H9 (cell line): ENCODE data around the gene SEMA4D. TPM values are rescaled to one million over a fixed set of nuclear protein-coding genes. Genes with fewer than 3 reads are reported as not detected.

Experiments
- DNase-seq: peaks from one replicate; pipeline ENCODE4 v3.0.0-alpha.2; 2017
- H2AFZ ChIP-seq: one replicate; pipeline ENCODE4 v1.6.1; 2013; ENCODE audit warnings: mild to moderate bottlenecking, low read length, control low read depth, moderate library complexity
- H2AK5ac ChIP-seq: 2 replicates; pipeline ENCODE4 v1.6.1; 2013; ENCODE audit warnings: low read length, control low read depth, mixed read lengths; ENCODE audit not compliant: insufficient read length
- H2BK120ac ChIP-seq: one replicate; pipeline ENCODE4 v1.6.1; 2013; ENCODE audit warnings: low read depth, mild to moderate bottlenecking, low read length, control low read depth, inconsistent platforms; ENCODE audit not compliant: poor library complexity, severe bottlenecking
- H2BK12ac ChIP-seq: 2 replicates; pipeline ENCODE4 v1.6.1; 2013; ENCODE audit warnings: low read length, control low read depth, mixed read lengths, low read depth; ENCODE audit not compliant: insufficient read length
- H2BK15ac ChIP-seq: 2 replicates; pipeline ENCODE4 v1.6.1; 2013; ENCODE audit warnings: low read depth, low read length, control low read depth
- H2BK20ac ChIP-seq: one replicate; pipeline ENCODE4 v1.6.1; 2013; ENCODE audit warnings: low read depth, mild to moderate bottlenecking, low read length, control low read depth, inconsistent platforms; ENCODE audit not compliant: poor library complexity, severe bottlenecking
- H2BK5ac ChIP-seq: 2 replicates; pipeline ENCODE4 v1.6.1; 2013; ENCODE audit warnings: low read length, control low read depth, mixed read lengths; ENCODE audit not compliant: insufficient read length
- H3K14ac ChIP-seq: 2 replicates; pipeline ENCODE4 v1.6.1; 2013; ENCODE audit warnings: low read length, control low read depth; ENCODE audit not compliant: insufficient read depth
- H3K18ac ChIP-seq: 2 replicates; pipeline ENCODE4 v1.6.1; 2013; ENCODE audit warnings: low read depth, mild to moderate bottlenecking, mixed read lengths, low read length, control low read depth; ENCODE audit not compliant: insufficient read length
- H3K23ac ChIP-seq: 2 replicates; pipeline ENCODE4 v1.6.1; 2013; ENCODE audit warnings: low read length, control low read depth, mixed read lengths, low read depth; ENCODE audit not compliant: insufficient read length
- H3K23me2 ChIP-seq: 2 replicates; pipeline ENCODE4 v1.6.1; 2013; ENCODE audit warnings: low read depth, mild to moderate bottlenecking, mixed read lengths, low read length, control low read depth; ENCODE audit not compliant: insufficient read length, poor library complexity, severe bottlenecking
- H3K27ac ChIP-seq: 2 replicates; pipeline ENCODE4 v1.5.1; 2013; ENCODE audit warnings: low read length, control low read depth, mixed read lengths, low read depth; ENCODE audit not compliant: insufficient read length
- H3K27me3 ChIP-seq: 2 replicates; pipeline ENCODE4 v1.6.1; 2013; ENCODE audit warnings: low read length, control low read depth, inconsistent platforms; ENCODE audit not compliant: insufficient read depth
- H3K4ac ChIP-seq: 2 replicates; pipeline ENCODE4 v1.6.1; 2013; ENCODE audit warnings: low read depth, mild to moderate bottlenecking, control low read depth, inconsistent platforms, low read length, moderate library complexity
- H3K4me1 ChIP-seq: 2 replicates; pipeline ENCODE4 v1.6.1; 2013; ENCODE audit warnings: low read length, control low read depth, inconsistent platforms; ENCODE audit not compliant: insufficient read depth
- H3K4me2 ChIP-seq: 2 replicates; pipeline ENCODE4 v1.6.1; 2013; ENCODE audit warnings: low read length, control low read depth, mixed read lengths; ENCODE audit not compliant: insufficient read length, insufficient read depth
- H3K56ac ChIP-seq: 2 replicates; pipeline ENCODE4 v1.6.1; 2013; ENCODE audit warnings: low read depth, mild to moderate bottlenecking, mixed read lengths, low read length, control low read depth; ENCODE audit not compliant: insufficient read length
- H3K79me1 ChIP-seq: 2 replicates; pipeline ENCODE4 v1.6.1; 2013; ENCODE audit warnings: low read depth, mild to moderate bottlenecking, moderate library complexity, low read length, control low read depth, inconsistent platforms; ENCODE audit not compliant: insufficient read depth, poor library complexity, severe bottlenecking
- H3K79me2 ChIP-seq: 2 replicates; pipeline ENCODE4 v1.6.1; 2013; ENCODE audit warnings: low read length, control low read depth, inconsistent platforms; ENCODE audit not compliant: insufficient read depth
- H3K9ac ChIP-seq: 2 replicates; pipeline ENCODE4 v1.6.1; 2013; ENCODE audit warnings: low read length, control low read depth, mixed read lengths; ENCODE audit not compliant: insufficient read length; ENCODE audit errors: extremely low read depth
- H3K9me3 ChIP-seq: one replicate; pipeline ENCODE4 v1.6.1; 2013; ENCODE audit warnings: low read depth, low read length, inconsistent platforms; ENCODE audit not compliant: control insufficient read depth
- H3T11ph ChIP-seq: one replicate; pipeline ENCODE4 v1.6.1; 2013; ENCODE audit warnings: mild to moderate bottlenecking, low read length, control low read depth, inconsistent platforms
- H4K20me1 ChIP-seq: one replicate; pipeline ENCODE4 v1.6.1; 2013; ENCODE audit not compliant: control insufficient read depth, insufficient read length, insufficient read depth
- H4K5ac ChIP-seq: 2 replicates; pipeline ENCODE4 v1.6.1; 2013; ENCODE audit warnings: low read depth, mild to moderate bottlenecking, mixed read lengths, low read length, control low read depth; ENCODE audit not compliant: insufficient read length
- H4K8ac ChIP-seq: replicated peaks from 2 replicates; pipeline ENCODE4 v1.6.1; 2013; ENCODE audit warnings: low read length, control low read depth, mixed read lengths, low read depth; ENCODE audit not compliant: insufficient read length
- H4K91ac ChIP-seq: 2 replicates; pipeline ENCODE4 v1.6.1; 2013; ENCODE audit warnings: low read depth, mild to moderate bottlenecking, moderate library complexity, mixed read lengths, low read length, control low read depth; ENCODE audit not compliant: insufficient read length
- H3K27ac Mint-ChIP-seq, 3 experiments: 2 replicates in 2 of 3; 3 replicates in 1 of 3; pipeline ENCODE4 v1.8.0; 2020 to 2021; ENCODE audit warnings: mixed read lengths in 3 of 3, mild to moderate bottlenecking in 1 of 3, moderate library complexity in 1 of 3
- H3K27me3 Mint-ChIP-seq: 2 replicates; pipeline ENCODE4 v1.8.0; 2021; ENCODE audit warnings: low read depth, mild to moderate bottlenecking, moderate library complexity, mixed read lengths
- H3K36me3 Mint-ChIP-seq, 3 experiments: 2 replicates in 2 of 3; 3 replicates in 1 of 3; pipeline ENCODE4 v1.8.0; 2020 to 2021; ENCODE audit warnings: low read depth in 3 of 3, mixed read lengths in 3 of 3; ENCODE audit not compliant: insufficient read depth in 1 of 3
- H3K4me1 Mint-ChIP-seq, 2 experiments: 2 replicates each; pipeline ENCODE4 v1.8.0; 2020; ENCODE audit warnings: mixed read lengths in 2 of 2
- H3K4me3 Mint-ChIP-seq, 2 experiments: 2 replicates in 1 of 2; 3 replicates in 1 of 2; pipeline ENCODE4 v1.8.0; 2020 to 2021; ENCODE audit warnings: mild to moderate bottlenecking in 2 of 2, mixed read lengths in 2 of 2, moderate library complexity in 1 of 2
- H3K9me3 Mint-ChIP-seq, 2 experiments: 2 replicates in 1 of 2; 3 replicates in 1 of 2; pipeline ENCODE4 v1.8.0; 2020; ENCODE audit warnings: mild to moderate bottlenecking in 2 of 2, mixed read lengths in 2 of 2, moderate library complexity in 1 of 2
- WGBS: extraction: QIAGEN DNeasy Blood & Tissue Kit; methylation state at CpG from one replicate; pipeline ENCODE4 v1.1.7; 2013; ENCODE audit warnings: missing lambda C conversion rate, low lambda C conversion rate, mixed read lengths; ENCODE audit not compliant: insufficient read length; ENCODE audit errors: extremely low coverage; 5-methylcytosine and 5-hydroxymethylcytosine counted together
- total RNA-seq: library from RNA; stranded (reverse); gene quantifications from 2 replicates; pipeline ENCODE4 v1.2.1, GENCODE V29; 2021
- TF ChIP-seq, protein P1 (sequence below): fragments of 200-600 bp; sonication (generic); conservative IDR thresholded peaks from 3 replicates; pipeline ENCODE4 v1.8.0; 2021; ENCODE audit warnings: antibody characterized with exemption, mild to moderate bottlenecking

The SEMA4D gene
- total RNA-seq, 1 experiment from 2014 or later = 47.2 TPM

DNA sequence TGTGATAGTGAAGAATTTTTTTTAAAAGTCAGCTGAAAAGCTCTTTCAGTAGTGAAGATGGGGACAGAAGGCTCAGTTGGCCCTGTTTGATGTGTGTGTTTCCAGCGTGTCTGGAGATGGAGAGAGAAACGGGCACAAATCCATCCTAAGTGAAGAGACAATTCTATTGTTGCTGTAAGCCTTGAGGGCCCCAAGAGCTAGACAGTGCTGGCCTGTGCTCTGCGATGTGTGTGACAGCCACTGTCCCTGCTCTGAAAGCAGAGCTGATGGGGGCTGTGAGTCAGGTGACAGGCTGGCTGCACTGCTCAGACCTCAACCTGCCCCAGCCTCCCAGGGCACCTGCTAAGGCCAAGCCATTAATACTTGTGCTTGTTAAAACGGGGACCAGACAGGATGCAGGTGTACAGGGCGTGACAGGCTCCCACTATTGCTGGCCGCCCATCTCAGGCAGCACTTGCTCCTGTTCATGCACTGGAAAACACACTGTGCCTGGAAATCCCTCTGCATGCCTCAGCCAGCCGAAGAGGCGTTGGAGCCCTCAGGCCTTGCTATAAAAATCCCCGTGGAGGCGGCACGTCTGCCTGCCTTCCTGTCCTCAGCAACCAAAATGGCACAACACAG lies 44.6 kb upstream of the SEMA4D start:
- Histone ChIP-seq H3K4me2 (no peak overlapping the region), H2BK5ac (no peak overlapping the region), H3K4ac (no peak overlapping the region), H2AK5ac (no peak overlapping the region), H3K4me1 (peaks cover 2% of the 10 kb centered on the region; the same call in 1 of the 2 replicates), H3K23me2 (no peaks in the 10 kb centered on the region), H3K27me3 (no peaks in the 10 kb centered on the region), H2BK15ac (no peak overlapping the region), H3K9ac (no peak overlapping the region), H4K20me1 (no peaks in the 10 kb centered on the region), H3K23ac (no peak overlapping the region), H2BK120ac (no peak overlapping the region), H3K79me2 (no peaks in the 10 kb centered on the region), H2BK12ac (no peak overlapping the region), H3K56ac (no peak overlapping the region), H2BK20ac (no peak overlapping the region), H4K8ac (no peak overlapping the region), H4K5ac (no peak overlapping the region), H3T11ph (no peak overlapping the region), H3K9me3 (no peaks in the 10 kb centered on the region), H3K18ac (no peak overlapping the region), H3K14ac (no peak overlapping the region; the same call in 1 of the 2 replicates), H4K91ac (no peak overlapping the region), H3K27ac (no peak overlapping the region), H3K79me1 (no peaks in the 10 kb centered on the region), H2AFZ (no peak overlapping the region)
- no CpG with 5 or more reads among the region's 11 CpGs for WGBS
- DNase-seq = no peak
- Mint-ChIP-seq H3K36me3 (peaks cover 4 to 17% (median 12%) of the 10 kb centered on the region in 3 experiments; a peak in 6 of 7 replicates), H3K4me1 (peaks cover 12 to 16% of the 10 kb centered on the region in 2 experiments), H3K27me3 (peaks cover 8% of the 10 kb centered on the region), H3K4me3 (no peak overlapping the region), H3K27ac (no peak overlapping the region), H3K9me3 (peaks cover 15 to 17% of the 10 kb centered on the region in 2 experiments)
- TF ChIP-seq, protein P1, sequence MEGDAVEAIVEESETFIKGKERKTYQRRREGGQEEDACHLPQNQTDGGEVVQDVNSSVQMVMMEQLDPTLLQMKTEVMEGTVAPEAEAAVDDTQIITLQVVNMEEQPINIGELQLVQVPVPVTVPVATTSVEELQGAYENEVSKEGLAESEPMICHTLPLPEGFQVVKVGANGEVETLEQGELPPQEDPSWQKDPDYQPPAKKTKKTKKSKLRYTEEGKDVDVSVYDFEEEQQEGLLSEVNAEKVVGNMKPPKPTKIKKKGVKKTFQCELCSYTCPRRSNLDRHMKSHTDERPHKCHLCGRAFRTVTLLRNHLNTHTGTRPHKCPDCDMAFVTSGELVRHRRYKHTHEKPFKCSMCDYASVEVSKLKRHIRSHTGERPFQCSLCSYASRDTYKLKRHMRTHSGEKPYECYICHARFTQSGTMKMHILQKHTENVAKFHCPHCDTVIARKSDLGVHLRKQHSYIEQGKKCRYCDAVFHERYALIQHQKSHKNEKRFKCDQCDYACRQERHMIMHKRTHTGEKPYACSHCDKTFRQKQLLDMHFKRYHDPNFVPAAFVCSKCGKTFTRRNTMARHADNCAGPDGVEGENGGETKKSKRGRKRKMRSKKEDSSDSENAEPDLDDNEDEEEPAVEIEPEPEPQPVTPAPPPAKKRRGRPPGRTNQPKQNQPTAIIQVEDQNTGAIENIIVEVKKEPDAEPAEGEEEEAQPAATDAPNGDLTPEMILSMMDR = no peak
